ENCODE data around the gene IQCK. TPM values are rescaled to one million over a fixed set of nuclear protein-coding genes. Genes with fewer than 3 reads are reported as not detected.
A peak's percentile ranks its signal among the peaks of the same experiment; 100 is the strongest.

The IQCK gene
- total RNA-seq, 2 experiments from 2014 or later: 0.81 to 0.97 TPM

DNA sequence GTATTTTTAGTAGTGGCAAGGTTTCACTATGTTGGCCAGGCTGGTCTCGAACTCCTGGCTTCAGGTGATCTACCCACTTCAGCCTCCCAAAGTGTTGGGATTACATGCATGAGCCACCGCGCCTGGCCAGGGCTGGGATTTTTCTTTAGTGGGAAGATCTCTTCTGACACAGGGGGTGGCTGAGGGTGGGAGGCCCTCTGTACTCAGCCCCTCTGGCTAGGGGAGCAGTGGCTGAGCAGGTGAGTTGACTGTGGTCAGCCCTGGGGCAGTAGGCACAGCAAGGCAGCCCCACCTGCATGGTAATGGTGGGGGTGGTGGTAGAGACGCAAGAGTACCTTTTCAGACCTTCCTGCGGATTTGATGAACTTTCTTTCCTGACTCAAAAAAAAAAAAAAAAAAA, 178.9 kb downstream of the IQCK start:
- no peaks in the 10 kb centered on the region for H3K36me3 Mint-ChIP-seq (ENCODE audit: low read depth)
- POLR2A ChIA-PET: no interaction called here

DNA sequence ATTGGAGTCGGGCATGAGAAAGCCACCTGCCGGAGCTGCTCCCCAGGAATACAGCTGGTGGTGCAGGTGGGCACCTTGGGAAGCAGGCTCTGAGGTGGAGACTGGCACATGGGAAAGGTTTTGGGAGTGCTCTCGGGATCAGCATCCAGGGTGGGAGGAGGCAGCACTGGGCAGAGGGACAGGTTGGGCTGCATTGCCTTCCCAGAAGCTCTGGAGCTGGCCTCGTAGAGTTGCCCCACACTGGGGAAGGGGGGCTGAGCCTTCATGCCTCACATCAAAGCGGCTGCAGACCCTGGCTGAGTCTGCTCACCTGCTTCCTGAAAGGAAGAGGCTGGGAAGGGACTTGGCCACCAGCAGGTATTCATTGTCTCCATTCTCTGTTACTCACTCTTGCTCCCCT, 180.1 kb downstream of the IQCK start:
- CTCF ChIA-PET: interaction anchor here (1.4 to 2.6 kb wide), 4 partner anchors 9 to 486 kb away, joined by 4 to 23 read pairs (median 10); no protein-coding TSS in a partner anchor
- Mint-ChIP-seq H3K4me1 (ENCODE audit: low read depth) (no peaks in the 10 kb centered on the region), H3K27me3 (ENCODE audit: low read depth) (peaks cover 2% of the 10 kb centered on the region), H3K4me3 (no peak overlapping the region), H3K27ac (no peak overlapping the region), H3K9me3 (ENCODE audit: insufficient read depth) (no peaks in the 10 kb centered on the region), H3K36me3 (ENCODE audit: low read depth) (no peaks in the 10 kb centered on the region)
- ATAC-seq (no peak), DNase-seq (no peak)
- POLR2A ChIA-PET: no interaction called here

More for the DNA sequence above, 178.9 kb downstream of the IQCK start:
- ATAC-seq (no peak), DNase-seq (no peak)
- Mint-ChIP-seq H3K4me3 (no peak overlapping the region), H3K4me1 (ENCODE audit: low read depth) (no peaks in the 10 kb centered on the region), H3K9me3 (ENCODE audit: insufficient read depth) (no peaks in the 10 kb centered on the region), H3K27ac (no peak overlapping the region), H3K27me3 (ENCODE audit: low read depth) (peaks cover 2% of the 10 kb centered on the region)
- CTCF ChIA-PET: no interaction called here

DNA sequence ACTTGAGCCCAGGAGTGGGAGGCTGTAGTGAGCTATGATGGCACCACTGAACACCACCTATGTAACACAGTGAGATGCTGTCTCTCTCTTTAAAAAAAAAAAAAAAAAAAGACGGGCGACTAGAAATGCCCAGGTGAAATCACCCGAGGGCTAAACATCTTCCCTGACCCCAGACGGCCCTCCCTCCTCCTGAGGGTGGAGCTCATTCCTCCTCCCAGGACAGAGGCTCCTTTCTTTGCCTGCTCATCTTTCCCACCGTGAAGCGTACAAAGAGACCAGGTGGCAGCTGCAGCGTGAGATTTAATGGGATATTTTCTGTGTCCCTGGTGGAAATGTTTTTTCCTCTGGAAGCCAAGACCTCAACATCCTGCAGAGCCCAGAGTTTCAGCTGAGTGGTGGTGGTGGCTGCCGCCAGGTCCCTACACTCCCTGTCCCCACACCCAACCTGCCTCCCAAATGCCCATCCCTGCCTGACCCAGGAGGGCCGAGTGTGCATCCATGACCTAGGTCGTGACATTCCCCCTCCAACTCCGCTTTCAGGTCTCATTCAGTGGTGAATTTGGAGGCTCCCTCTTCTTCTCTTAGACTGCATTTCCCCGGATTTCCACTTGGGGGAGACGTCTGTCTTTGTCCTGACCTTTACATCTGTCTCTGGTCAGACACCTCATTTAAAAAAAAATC, 181.0 kb downstream of the IQCK start:
- peak; percentile 64 for DNase-seq
- no peak overlapping the region for H3K4me3 Mint-ChIP-seq
- POLR2A ChIA-PET: no interaction called here

DNA sequence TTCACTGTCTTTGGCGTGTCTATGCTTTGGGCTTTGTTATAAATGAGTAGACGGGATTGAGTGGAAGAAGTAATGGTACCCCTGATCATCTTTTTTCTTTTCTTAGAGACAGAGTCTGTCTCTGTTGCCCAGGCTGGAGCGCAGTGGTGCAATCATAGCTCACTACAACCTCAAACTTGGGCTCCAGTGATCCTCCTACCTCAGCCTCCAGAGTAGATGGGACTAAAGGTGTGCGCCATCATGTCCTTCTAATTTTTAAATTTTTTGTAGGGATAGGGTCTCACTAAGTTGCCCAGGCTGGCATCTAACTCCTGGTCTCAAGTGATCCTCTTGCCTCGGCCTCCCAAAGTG, 181.5 kb downstream of the IQCK start:
- DNase-seq (no peak), ATAC-seq (no peak)
- Mint-ChIP-seq H3K4me1 (ENCODE audit: low read depth) (no peaks in the 10 kb centered on the region), H3K36me3 (ENCODE audit: low read depth) (no peaks in the 10 kb centered on the region), H3K27me3 (ENCODE audit: low read depth) (peaks cover 2% of the 10 kb centered on the region), H3K4me3 (no peak overlapping the region), H3K27ac (no peak overlapping the region), H3K9me3 (ENCODE audit: insufficient read depth) (no peaks in the 10 kb centered on the region)
- ChIA-PET POLR2A (no interaction called here), CTCF (interaction anchor here (1.0 to 2.6 kb wide), 7 partner anchors 8 to 485 kb away, joined by 3 to 23 read pairs (median 6); no protein-coding TSS in a partner anchor)

More for the DNA sequence above, 181.0 kb downstream of the IQCK start:
- Mint-ChIP-seq H3K27me3 (ENCODE audit: low read depth) (peaks cover 2% of the 10 kb centered on the region), H3K36me3 (ENCODE audit: low read depth) (no peaks in the 10 kb centered on the region), H3K9me3 (ENCODE audit: insufficient read depth) (no peaks in the 10 kb centered on the region), H3K27ac (no peak overlapping the region), H3K4me1 (ENCODE audit: low read depth) (no peaks in the 10 kb centered on the region)
- CTCF ChIA-PET: interaction anchor here (1.2 to 2.6 kb wide), 6 partner anchors 8 to 485 kb away, joined by 3 to 23 read pairs (median 10); no protein-coding TSS in a partner anchor
- ATAC-seq: peak; percentile 60

DNA sequence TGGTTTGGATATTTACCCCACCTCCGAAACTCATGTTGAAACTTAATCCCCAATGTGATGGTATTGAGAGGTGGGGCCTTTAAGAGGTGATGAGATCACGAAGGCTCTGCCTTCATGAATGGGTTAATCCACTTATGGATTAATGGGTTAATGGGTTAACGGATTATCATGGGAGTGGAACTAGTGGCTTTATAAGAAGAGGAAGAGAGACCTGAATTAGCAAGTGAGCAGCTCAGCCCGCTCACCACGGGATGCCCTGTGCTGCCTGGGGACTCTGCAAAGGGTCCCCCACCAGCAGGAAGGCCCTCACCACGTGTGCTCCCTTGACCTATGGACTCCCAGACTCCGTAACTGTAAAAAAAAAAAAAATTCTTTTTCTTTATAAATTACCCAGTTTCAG, 183.1 kb downstream of the IQCK start:
- DNase-seq: no peak
- no peak for ATAC-seq
- ChIA-PET POLR2A (no interaction called here), CTCF (interaction anchor here (2.5 kb wide), 1 partner anchor 483 kb away, joined by 8 read pairs; no protein-coding TSS in a partner anchor)
- no peak overlapping the region for H3K4me3 Mint-ChIP-seq
- H3K4me1 Mint-ChIP-seq (ENCODE audit: low read depth): no peaks in the 10 kb centered on the region
- peaks cover 2% of the 10 kb centered on the region for H3K27me3 Mint-ChIP-seq (ENCODE audit: low read depth)
- no peak overlapping the region for H3K27ac Mint-ChIP-seq
- no peaks in the 10 kb centered on the region for H3K9me3 Mint-ChIP-seq (ENCODE audit: insufficient read depth)
- no peaks in the 10 kb centered on the region for H3K36me3 Mint-ChIP-seq (ENCODE audit: low read depth)

DNA sequence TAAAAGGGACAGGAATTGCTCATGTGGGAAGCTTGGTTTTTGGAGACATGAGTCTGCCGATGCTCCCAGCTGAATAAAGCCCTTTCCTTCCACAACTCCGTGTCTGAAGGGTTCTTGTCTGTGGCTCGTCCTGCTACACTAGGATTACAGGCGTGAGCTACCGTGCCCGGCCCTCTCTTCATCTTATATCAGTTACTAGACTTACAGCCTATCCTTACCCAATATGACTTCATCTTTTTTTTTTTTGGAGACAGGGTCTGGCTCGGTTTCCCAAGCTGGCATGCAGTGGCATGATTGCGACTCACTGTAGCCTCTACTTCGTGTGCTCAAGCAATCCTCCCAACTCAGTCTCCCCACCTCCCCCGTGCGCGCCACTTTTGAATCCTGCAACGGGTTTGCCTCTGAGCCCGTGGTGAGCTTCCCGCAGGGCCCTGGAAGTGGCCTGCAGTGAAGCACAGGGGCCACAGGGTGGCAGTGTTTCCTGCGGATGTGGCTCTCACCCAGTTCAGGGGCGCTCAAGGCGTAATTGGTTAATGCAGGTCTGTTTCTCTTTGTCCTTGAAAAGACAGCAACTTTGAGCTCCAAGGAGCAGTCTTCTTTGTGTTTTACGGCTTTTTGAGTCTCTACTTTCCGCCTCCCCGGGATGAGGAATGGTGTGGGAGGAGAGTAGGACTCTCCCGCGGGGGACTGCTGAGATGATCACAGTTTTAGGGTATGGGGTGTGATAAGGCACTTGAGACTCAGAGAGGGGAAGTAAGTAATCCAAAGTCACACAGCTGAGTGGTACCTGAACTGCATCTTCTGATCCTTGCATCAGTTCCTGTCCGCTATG, 189.3 kb downstream of the IQCK start:
- Mint-ChIP-seq H3K36me3 (ENCODE audit: low read depth) (no peaks in the 10 kb centered on the region), H3K27me3 (ENCODE audit: low read depth) (peaks cover 2% of the 10 kb centered on the region), H3K4me1 (ENCODE audit: low read depth) (peaks cover 8% of the 10 kb centered on the region), H3K27ac (peak overlapping the region; percentile 14), H3K9me3 (ENCODE audit: insufficient read depth) (no peaks in the 10 kb centered on the region), H3K4me3 (peak overlapping the region; percentile 13)
- ATAC-seq: peak; percentile 98
- ChIA-PET POLR2A (no interaction called here), CTCF (interaction anchor here (0.6 to 5.3 kb wide), 46 partner anchors 9 to 1677 kb away, joined by 3 to 93 read pairs (median 4); partner anchors contain the start of gene VPS35L)
- DNase-seq: peak; percentile 82

Other genes with a start within 250 kb of the IQCK start
- gene GDE1, start 196.2 kb upstream of the IQCK start, total RNA-seq: 10 to 100 TPM; 19.7 to 25.9 TPM
- 10 to 100 TPM; 33.7 to 36.7 TPM for gene CCP110, start 194.3 kb upstream of the IQCK start, total RNA-seq
- 10 to 100 TPM; 61.5 to 65.1 TPM for gene VPS35L, start 162.6 kb upstream of the IQCK start, total RNA-seq
- gene KNOP1, start within 50 bp of the IQCK start, total RNA-seq: 10 to 100 TPM; 22.0 to 23.7 TPM
- gene GPRC5B, start 166.6 kb downstream of the IQCK start, total RNA-seq: not detected

Data from activated CD8-positive, alpha-beta T cell treated with anti-CD3 and anti-CD28 coated beads, Interleukin-2, amount 10 ng/mL, durations not matched to agents 7 days and 5 days (primary cell).